Loucy (cell line): ENCODE results near the gene SMC6.

Experiments used
- EZH2phosphoT487 ChIP-seq: fragments of 200-600 bp; IDR thresholded peaks from 2 replicates; pipeline ENCODE4 v1.6.1; 2018; ENCODE audit warnings: antibody characterized with exemption, mild to moderate bottlenecking, moderate library complexity, borderline replicate concordance
- TF ChIP-seq, protein P1 (sequence below): fragments of 200-600 bp; sonication (generic); conservative IDR thresholded peaks from 2 replicates; pipeline ENCODE4 v1.5.1; 2014; ENCODE audit warnings: mild to moderate bottlenecking, antibody characterized with exemption, low read length

DNA sequence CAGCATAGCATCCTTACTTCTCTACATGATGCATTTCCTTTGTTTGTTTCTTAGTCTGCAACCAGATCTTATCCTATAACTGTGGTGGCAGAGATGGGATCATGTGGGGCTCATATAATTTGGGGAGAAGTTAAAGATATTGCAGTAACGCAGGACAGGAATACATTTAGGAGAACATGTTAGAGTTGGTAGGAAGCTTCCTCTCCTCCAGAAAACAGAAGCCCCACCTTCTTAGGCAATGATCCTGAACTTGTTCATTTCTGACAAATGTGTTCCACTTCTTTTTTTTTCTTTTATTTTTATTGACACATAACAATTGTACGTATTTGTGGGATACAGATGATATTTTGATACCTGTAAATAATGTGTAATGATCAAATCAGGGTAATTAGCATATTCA lies 113.2 kb downstream of the SMC6 start:
- TF ChIP-seq, protein P1, sequence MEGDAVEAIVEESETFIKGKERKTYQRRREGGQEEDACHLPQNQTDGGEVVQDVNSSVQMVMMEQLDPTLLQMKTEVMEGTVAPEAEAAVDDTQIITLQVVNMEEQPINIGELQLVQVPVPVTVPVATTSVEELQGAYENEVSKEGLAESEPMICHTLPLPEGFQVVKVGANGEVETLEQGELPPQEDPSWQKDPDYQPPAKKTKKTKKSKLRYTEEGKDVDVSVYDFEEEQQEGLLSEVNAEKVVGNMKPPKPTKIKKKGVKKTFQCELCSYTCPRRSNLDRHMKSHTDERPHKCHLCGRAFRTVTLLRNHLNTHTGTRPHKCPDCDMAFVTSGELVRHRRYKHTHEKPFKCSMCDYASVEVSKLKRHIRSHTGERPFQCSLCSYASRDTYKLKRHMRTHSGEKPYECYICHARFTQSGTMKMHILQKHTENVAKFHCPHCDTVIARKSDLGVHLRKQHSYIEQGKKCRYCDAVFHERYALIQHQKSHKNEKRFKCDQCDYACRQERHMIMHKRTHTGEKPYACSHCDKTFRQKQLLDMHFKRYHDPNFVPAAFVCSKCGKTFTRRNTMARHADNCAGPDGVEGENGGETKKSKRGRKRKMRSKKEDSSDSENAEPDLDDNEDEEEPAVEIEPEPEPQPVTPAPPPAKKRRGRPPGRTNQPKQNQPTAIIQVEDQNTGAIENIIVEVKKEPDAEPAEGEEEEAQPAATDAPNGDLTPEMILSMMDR, result no peak
- no peak for TF ChIP-seq EZH2phosphoT487
